BLaER1 treated with 17β-estradiol and CSF1 and Interleukin-3, amounts not matched to agents 10 nM and 100 nM (cell line): ENCODE data around the gene SLC32A1.

ENCODE experiments used
- H3K27ac ChIP-seq, 11 experiments: shearing (Covaris generic); formaldehyde crosslinking; 2 replicates each; pipeline ENCODE4 v1.8.1; 2022
- H3K27me3 ChIP-seq, 11 experiments: shearing (Covaris generic); formaldehyde crosslinking; 2 replicates each; pipeline ENCODE4 v1.8.1; 2022
- H3K36me3 ChIP-seq, 11 experiments: shearing (Covaris generic); formaldehyde crosslinking; 2 replicates each; pipeline ENCODE4 v1.8.1; 2022
- H3K4me1 ChIP-seq, 10 experiments: shearing (Covaris generic); formaldehyde crosslinking; 2 replicates each; pipeline ENCODE4 v1.8.1; 2022
- H3K4me2 ChIP-seq, 11 experiments: shearing (Covaris generic); formaldehyde crosslinking; 2 replicates each; pipeline ENCODE4 v1.8.1; 2022
- H3K4me3 ChIP-seq, 10 experiments: shearing (Covaris generic); formaldehyde crosslinking; 2 replicates each; pipeline ENCODE4 v1.8.1; 2022
- H3K9ac ChIP-seq, 11 experiments: shearing (Covaris generic); formaldehyde crosslinking; 2 replicates each; pipeline ENCODE4 v1.8.1; 2022
- H3K9me3 ChIP-seq, 11 experiments: shearing (Covaris generic); formaldehyde crosslinking; replicated peaks in 1 of 11; 2 replicates each; pipeline ENCODE4 v1.8.1; 2022
- H4K20me1 ChIP-seq, 11 experiments: shearing (Covaris generic); formaldehyde crosslinking; 2 replicates each; pipeline ENCODE4 v1.8.1; 2022
- Cebpa-rat ChIP-seq, 11 experiments: shearing (Covaris generic); IDR thresholded peaks; 2 replicates each; pipeline ENCODE4 v1.8.1; 2022

Gene SLC32A1, protein sequence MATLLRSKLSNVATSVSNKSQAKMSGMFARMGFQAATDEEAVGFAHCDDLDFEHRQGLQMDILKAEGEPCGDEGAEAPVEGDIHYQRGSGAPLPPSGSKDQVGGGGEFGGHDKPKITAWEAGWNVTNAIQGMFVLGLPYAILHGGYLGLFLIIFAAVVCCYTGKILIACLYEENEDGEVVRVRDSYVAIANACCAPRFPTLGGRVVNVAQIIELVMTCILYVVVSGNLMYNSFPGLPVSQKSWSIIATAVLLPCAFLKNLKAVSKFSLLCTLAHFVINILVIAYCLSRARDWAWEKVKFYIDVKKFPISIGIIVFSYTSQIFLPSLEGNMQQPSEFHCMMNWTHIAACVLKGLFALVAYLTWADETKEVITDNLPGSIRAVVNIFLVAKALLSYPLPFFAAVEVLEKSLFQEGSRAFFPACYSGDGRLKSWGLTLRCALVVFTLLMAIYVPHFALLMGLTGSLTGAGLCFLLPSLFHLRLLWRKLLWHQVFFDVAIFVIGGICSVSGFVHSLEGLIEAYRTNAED

DNA sequence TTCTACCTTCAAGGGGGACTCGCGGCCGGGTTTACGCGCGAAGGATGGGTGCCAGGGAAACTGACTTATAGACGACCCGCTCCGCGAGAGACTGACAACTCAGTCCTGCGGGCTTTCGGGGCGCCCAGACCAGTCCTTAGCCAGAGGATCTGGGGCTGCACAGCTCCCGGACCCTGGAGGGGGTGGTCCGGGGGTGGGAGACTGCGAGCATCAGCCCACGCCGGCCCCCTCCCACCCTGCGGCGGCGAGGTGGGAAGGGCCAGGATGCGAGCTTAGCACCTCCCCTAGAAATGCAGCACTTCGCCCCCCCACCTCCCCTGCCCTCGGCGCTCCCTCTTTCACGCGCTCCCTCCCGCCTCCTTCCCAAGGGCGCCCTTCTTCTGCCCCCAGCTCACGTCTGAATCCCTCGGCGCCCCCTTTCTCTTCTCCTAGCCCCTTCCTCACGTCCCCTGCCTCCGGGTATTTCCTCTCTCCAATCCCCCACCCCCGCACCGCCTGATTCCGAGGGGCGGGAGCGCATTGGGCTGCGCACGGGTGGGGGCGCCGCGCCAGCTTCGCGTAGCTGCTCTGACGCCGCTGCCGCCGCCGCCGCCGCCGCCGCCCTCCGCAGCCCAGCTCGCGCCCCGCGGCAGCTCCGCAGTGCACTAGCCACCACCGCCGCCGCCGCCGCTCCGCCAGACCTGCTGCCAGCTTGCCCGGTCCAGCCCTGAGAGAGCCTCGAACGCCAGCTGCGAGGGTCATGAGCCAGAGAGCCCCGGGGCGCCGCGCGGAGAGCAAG is at the start of gene SLC32A1:
Gene SLC32A1 (plus strand): TSS at position 639 of the 778 bp plus-strand sequence. CDS start 239 bp downstream, outside the sequence.
- H3K27me3 ChIP-seq: peaks cover 100% of the 10 kb centered on the region in 11 experiments
- H3K4me2 ChIP-seq: peak within 1 kb of the TSS; percentile 69 to 99 (median 80)
- peaks cover 42 to 77% (median 65%) of the 10 kb centered on the region in 10 experiments for H3K4me1 ChIP-seq
- no peaks in the 10 kb centered on the region for H3K36me3 ChIP-seq
- peaks cover 10 to 13% (median 12%) of the 10 kb centered on the region in 11 experiments; a peak in 18 of 22 replicates for H3K9me3 ChIP-seq
- TF ChIP-seq Cebpa-rat (IDR thresholded peaks at IDR 0.05): no peak
- peak within 1 kb of the TSS; percentile 33 to 52 (median 46) for H3K4me3 ChIP-seq
- H3K27ac ChIP-seq: no peak within 1 kb of the TSS
- H3K9ac ChIP-seq: peak within 1 kb of the TSS in 2 of 11 experiments; percentile 10 to 25; a peak in 3 of 22 replicates
- H4K20me1 ChIP-seq: peaks cover 0 to 90% (median 61%) of the 10 kb centered on the region in 11 experiments; a peak in 19 of 22 replicates

DNA sequence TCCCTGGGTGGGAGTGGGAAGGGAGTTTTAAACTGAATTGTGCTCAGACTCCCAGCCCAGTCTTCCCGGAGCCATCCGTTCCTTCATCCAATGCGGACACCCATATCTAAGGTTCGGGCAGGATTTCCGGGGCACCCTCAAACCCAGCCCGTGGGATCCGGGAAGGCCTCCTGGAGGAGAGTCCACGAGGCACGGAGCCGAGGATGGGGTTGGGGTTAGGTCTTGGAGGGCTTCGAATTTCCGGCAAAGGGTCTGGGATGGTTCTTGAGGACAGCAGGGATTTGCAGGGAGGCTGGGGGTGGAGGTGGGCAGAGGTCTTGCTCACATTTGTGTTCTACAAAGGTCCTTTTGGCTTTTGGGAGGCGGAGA is 49.5 kb upstream of the SLC32A1 start:
- H3K4me1 ChIP-seq: peaks cover 8 to 40% (median 30%) of the 10 kb centered on the region in 10 experiments
- H3K9ac ChIP-seq: peak overlapping the region in 5 of 11 experiments; percentile 43 to 92 (median 54); a peak in 6 of 22 replicates
- H4K20me1 ChIP-seq: no peaks in the 10 kb centered on the region; a peak in 3 of 22 replicates
- H3K4me2 ChIP-seq: peak overlapping the region; percentile 18 to 68 (median 55); a peak in 14 of 22 replicates
- no peaks in the 10 kb centered on the region for H3K27me3 ChIP-seq
- H3K4me3 ChIP-seq: peak overlapping the region in 6 of 10 experiments; percentile 41 to 82 (median 58); a peak in 6 of 20 replicates
- TF ChIP-seq Cebpa-rat (IDR thresholded peaks at IDR 0.05): no peak
- no peaks in the 10 kb centered on the region for H3K9me3 ChIP-seq
- H3K27ac ChIP-seq: peak overlapping the region in 6 of 11 experiments; percentile 31 to 64 (median 57); a peak in 6 of 22 replicates
- no peaks in the 10 kb centered on the region for H3K36me3 ChIP-seq

DNA sequence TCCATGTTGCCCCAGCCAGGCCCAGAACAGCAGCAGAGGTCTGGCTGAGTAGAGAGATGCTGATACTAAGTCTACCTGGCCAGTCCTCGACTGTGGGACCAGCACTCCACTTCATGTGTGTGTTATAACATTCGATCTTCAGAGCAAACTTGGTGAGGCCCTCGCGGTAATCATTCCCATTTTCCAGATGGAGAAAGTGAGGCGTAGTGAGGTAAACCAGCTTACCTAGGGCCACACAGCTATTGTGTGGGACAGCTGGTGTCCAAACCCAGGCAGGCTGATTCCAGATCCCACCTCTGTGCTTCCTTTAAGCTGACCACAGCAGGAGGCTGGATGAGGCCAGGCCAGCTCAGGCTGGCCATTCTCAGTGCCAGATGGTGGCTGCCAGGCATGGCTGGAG is 47.7 kb upstream of the SLC32A1 start:
- no peak overlapping the region for H3K4me2 ChIP-seq
- no peaks in the 10 kb centered on the region; a peak in 3 of 22 replicates for H4K20me1 ChIP-seq
- TF ChIP-seq Cebpa-rat (IDR thresholded peaks at IDR 0.05): no peak
- H3K27ac ChIP-seq: no peak overlapping the region
- no peaks in the 10 kb centered on the region for H3K36me3 ChIP-seq
- H3K4me3 ChIP-seq: no peak overlapping the region
- peaks cover 8 to 29% (median 19%) of the 10 kb centered on the region in 10 experiments for H3K4me1 ChIP-seq
- H3K27me3 ChIP-seq: no peaks in the 10 kb centered on the region
- no peak overlapping the region for H3K9ac ChIP-seq
- H3K9me3 ChIP-seq: no peaks in the 10 kb centered on the region

DNA sequence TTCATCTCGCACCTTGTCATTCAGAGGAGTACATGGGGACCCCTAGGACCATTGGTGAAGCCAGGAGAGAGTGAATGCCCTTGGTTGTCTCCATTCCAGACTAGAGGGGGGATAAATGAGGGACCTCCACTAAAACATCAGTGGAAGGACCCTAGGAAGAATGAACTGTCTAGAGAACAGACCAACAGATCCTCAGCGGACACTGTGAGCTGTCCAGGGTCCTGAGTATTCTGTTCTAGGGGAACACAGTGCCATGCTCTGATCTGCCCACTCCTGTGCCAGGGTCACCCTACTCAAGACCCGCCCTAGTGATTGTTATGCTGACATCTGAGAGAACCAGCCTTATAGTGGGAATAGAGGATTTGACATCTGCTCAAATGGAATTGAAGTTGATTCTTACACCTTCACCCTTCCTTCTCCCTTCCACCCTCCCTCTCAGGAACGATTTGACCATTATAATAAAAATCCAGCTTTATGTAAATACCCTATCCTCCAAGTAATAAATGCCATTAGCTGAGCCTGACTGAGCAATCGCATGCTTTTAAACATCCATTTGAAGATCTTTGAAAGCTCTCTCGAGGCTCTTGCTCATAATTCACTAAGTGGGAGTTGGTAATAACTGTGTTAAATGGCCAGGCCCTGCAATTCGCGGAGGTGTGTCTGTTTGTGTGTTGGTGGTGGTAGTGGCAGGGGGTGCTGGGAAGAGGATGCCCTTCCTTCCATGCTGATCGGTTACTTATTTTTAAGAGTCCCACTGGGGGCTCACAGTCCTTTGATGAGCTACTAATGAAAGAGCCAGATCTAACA is 43.6 kb upstream of the SLC32A1 start:
- Histone ChIP-seq H3K36me3 (no peaks in the 10 kb centered on the region), H3K27me3 (peaks cover 0 to 3% (median 0%) of the 10 kb centered on the region in 11 experiments; a peak in 1 of 22 replicates), H3K27ac (no peak overlapping the region), H3K4me1 (no peaks in the 10 kb centered on the region), H3K4me3 (no peak overlapping the region), H4K20me1 (peaks cover 0 to 7% (median 0%) of the 10 kb centered on the region in 11 experiments; a peak in 4 of 22 replicates), H3K9ac (no peak overlapping the region), H3K9me3 (no peaks in the 10 kb centered on the region), H3K4me2 (no peak overlapping the region)
- no peak for TF ChIP-seq Cebpa-rat (IDR thresholded peaks at IDR 0.05)

DNA sequence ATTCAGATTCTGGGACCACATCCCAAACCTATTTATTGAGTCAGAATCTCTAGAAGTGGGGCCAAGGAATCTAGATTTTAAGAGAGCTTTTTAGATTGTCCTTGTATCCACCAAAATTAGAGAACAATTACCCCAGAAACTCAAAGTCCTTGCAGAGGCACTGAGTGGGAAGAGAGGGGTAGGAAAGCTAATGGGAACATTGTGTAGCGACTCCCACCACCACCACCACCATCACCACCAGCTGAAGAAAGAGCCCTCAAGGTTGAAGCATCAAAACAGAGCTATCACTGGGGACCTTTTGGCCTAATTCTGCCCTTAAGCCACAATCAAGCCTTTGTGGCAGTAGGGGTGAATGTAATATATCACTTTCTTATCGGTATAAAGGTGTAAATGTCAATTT is 39.0 kb upstream of the SLC32A1 start:
- H3K27ac ChIP-seq: no peak overlapping the region
- H3K9ac ChIP-seq: no peak overlapping the region
- no peaks in the 10 kb centered on the region for H3K36me3 ChIP-seq
- no peak overlapping the region for H3K4me2 ChIP-seq
- peaks cover 0 to 21% (median 9%) of the 10 kb centered on the region in 11 experiments; a peak in 8 of 22 replicates for H3K27me3 ChIP-seq
- TF ChIP-seq Cebpa-rat (IDR thresholded peaks at IDR 0.05): no peak
- H3K4me3 ChIP-seq: no peak overlapping the region
- H3K4me1 ChIP-seq: no peaks in the 10 kb centered on the region
- H3K9me3 ChIP-seq: no peaks in the 10 kb centered on the region
- H4K20me1 ChIP-seq: peaks cover 0 to 7% (median 0%) of the 10 kb centered on the region in 11 experiments; a peak in 4 of 22 replicates

DNA sequence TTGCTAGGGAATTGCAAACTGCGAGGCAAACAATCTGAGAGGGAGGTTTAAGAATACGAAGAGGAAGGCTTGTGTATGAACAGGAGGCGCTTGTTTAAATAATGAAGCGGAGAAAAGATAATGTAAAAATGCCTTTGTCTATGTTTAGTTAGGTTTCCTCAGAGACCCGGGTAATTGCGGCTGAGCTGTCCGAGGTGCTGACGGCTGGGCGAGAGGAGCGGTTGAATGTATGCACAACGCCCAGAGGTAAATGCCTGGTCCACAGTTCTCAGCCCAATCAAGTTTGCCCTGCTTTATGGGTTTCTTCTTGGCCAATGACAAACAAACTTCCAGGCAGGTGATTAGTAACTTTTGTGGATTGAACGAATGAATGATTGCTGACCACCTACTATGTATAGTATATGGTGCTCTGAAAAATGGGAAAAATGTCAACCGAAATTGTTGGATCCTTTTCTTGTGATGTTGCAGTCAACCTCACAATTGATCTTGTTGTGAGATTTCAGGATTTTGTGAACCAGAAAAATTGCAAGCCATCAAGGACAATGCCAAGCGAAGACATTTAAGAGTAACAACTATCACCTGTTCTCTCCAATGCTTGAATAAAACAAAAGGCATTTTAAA is 38.3 kb upstream of the SLC32A1 start:
- Histone ChIP-seq H4K20me1 (peaks cover 0 to 7% (median 0%) of the 10 kb centered on the region in 11 experiments; a peak in 4 of 22 replicates), H3K27me3 (peaks cover 0 to 21% (median 9%) of the 10 kb centered on the region in 11 experiments; a peak in 8 of 22 replicates), H3K9me3 (no peaks in the 10 kb centered on the region), H3K4me1 (no peaks in the 10 kb centered on the region), H3K4me3 (no peak overlapping the region), H3K9ac (no peak overlapping the region), H3K36me3 (no peaks in the 10 kb centered on the region), H3K27ac (no peak overlapping the region), H3K4me2 (no peak overlapping the region)
- TF ChIP-seq Cebpa-rat (IDR thresholded peaks at IDR 0.05): no peak

DNA sequence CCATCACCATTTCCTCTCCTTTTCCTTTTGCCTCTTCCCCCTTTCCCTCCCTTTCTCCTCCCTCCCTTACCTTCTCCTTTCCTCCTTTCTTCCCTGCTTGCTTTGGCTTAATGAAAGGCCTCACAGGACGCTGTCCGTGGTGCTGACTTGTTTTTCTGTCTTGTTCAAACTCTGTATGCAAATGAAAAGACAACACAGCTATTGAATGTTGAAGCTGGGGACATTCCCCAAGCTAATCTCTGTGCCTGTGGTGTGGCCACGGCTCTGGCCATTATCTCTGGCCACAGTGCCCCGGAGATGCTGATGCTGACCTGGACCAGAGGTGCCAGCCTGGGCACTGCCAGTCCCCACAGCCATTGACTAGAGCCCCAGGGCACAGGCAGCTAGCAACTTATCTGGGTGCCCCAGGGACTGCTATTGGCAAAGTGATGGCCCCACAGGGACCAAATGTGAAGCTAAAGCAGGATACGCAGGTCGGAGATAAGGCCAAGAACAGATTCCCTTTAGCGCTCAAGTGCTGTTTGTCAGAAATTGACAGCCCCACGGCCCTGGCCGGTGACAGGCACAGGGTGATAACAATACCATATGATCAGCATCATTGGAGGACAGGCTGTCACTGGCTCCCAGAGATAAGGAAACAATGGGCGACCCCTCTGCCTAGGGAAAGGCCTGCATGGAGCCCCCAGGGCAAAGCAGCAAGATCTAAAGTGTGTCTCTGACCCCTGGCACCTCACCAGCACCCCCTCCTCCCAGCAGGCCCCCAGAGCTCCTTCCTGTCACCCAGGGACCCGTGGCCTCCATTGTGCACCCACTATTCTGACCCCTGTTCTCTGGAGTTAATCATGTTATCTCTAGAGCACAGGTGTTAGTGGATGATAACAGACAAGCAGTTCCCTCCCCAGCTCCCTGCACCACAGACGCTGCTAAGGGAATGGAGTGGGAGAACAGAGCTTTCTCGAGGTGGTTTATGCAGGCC is 31.6 kb upstream of the SLC32A1 start:
- no peak overlapping the region for H3K27ac ChIP-seq

More for the DNA sequence above, 31.6 kb upstream of the SLC32A1 start:
- TF ChIP-seq Cebpa-rat (IDR thresholded peaks at IDR 0.05): no peak
- Histone ChIP-seq H3K36me3 (no peaks in the 10 kb centered on the region), H4K20me1 (peaks cover 0 to 18% (median 8%) of the 10 kb centered on the region in 11 experiments; a peak in 6 of 22 replicates), H3K9ac (no peak overlapping the region), H3K4me3 (no peak overlapping the region), H3K9me3 (no peaks in the 10 kb centered on the region), H3K27me3 (peaks cover 0 to 21% (median 9%) of the 10 kb centered on the region in 11 experiments; a peak in 8 of 22 replicates), H3K4me1 (peaks cover 0 to 5% (median 0%) of the 10 kb centered on the region in 10 experiments; a peak in 1 of 20 replicates), H3K4me2 (peak overlapping the region in 1 of 11 experiments; percentile 2; a peak in 1 of 22 replicates)
